Measurements from ENCODE around the gene DEPP1. TPM values are rescaled to one million over a fixed set of nuclear protein-coding genes. Genes with fewer than 3 reads are reported as not detected.

DEPP1 gene
- total and polyA plus RNA-seq, 2 donors (not counting 1 experiment from before 2014, with no cell fraction given) = not detected

GRCh38 chr10:44982114-44982460 is 3.5 kb upstream of the DEPP1 start:
- ChIA-PET POLR2A (no interaction called here), CTCF (interaction anchor here (9.0 kb wide), 1 partner anchor 49 kb away, joined by 93 read pairs; no protein-coding TSS in a partner anchor)
- TF ChIP-seq CTCF (IDR thresholded peaks at IDR 0.05) (no peak), EZH2 (IDR thresholded peaks at IDR 0.05; ENCODE audit: borderline replicate concordance, insufficient read depth, low read depth, low read length, poor library complexity, severe bottlenecking) (no peak)

GRCh38 chr10:44981172-44982113 is 2.8 kb upstream of the DEPP1 start:
- H3K9ac ChIP-seq (ENCODE audit: low read length) = no peak overlapping the region
- POLR2A ChIA-PET = no interaction called here

More at GRCh38 chr10:44982114-44982460, 3.5 kb upstream of the DEPP1 start:
- ATAC-seq (ENCODE audit: low read depth) (no peak), DNase-seq (no peak)
- no peak overlapping the region for H3K27ac ChIP-seq (ENCODE audit: low read length in 2 of 2)
- H3K4me3 ChIP-seq (ENCODE audit: control extremely low read depth in 1 of 5, extremely low read depth in 1 of 5, insufficient read depth in 1 of 5, low read depth in 2 of 5, low read length in 4 of 5) = no peak overlapping the region
- H3K36me3 ChIP-seq (replicated peaks in 1 of 2; ENCODE audit: control extremely low read depth in 1 of 2, control insufficient read depth in 1 of 2, extremely low read depth in 1 of 2, insufficient read depth in 2 of 2, low read length in 1 of 2) = no peaks in the 10 kb centered on the region
- no peaks in the 10 kb centered on the region for H3K27me3 Mint-ChIP-seq
- no peak overlapping the region for H2AFZ ChIP-seq (ENCODE audit: insufficient read depth, low read depth, low read length, poor library complexity, severe bottlenecking)
- no peaks in the 10 kb centered on the region for H3K4me1 Mint-ChIP-seq
- WGBS (ENCODE audit: insufficient coverage) = 57% methylated on average over 9 of the region's 9 CpGs
- no peaks in the 10 kb centered on the region for H3K9me3 Mint-ChIP-seq (ENCODE audit: insufficient read depth)
- no peak overlapping the region for H3K4me2 ChIP-seq (replicated peaks; ENCODE audit: low read depth, low read length, poor library complexity, severe bottlenecking)
- H3K27ac Mint-ChIP-seq = no peak overlapping the region
- peaks cover 0 to 8% of the 10 kb centered on the region in 2 donors for H3K4me1 ChIP-seq (ENCODE audit: control insufficient read depth in 2 of 2, insufficient read depth in 2 of 2, low read length in 2 of 2)
- H4K20me1 ChIP-seq (ENCODE audit: control insufficient read depth, insufficient read depth, low read length, poor library complexity, severe bottlenecking) = no peaks in the 10 kb centered on the region
- no peaks in the 10 kb centered on the region for H3K79me2 ChIP-seq (ENCODE audit: control insufficient read depth, insufficient read depth, low read length)
- intact Hi-C loops (cut with micrococcal nuclease) = no loop called here
- H3K4me3 Mint-ChIP-seq = no peak overlapping the region
- H3K27me3 ChIP-seq (replicated peaks in 1 of 4; ENCODE audit: control extremely low read depth in 1 of 4, control insufficient read depth in 3 of 4, insufficient read depth in 4 of 4, low read length in 3 of 4) = no peaks in the 10 kb centered on the region
- H3K9ac ChIP-seq (ENCODE audit: low read length) = no peak overlapping the region
- H3K9me3 ChIP-seq (ENCODE audit: control extremely low read depth in 1 of 3, control insufficient read depth in 2 of 3, insufficient read depth in 1 of 3, low read length in 2 of 3) = no peaks in the 10 kb centered on the region

More at GRCh38 chr10:44981172-44982113, 2.8 kb upstream of the DEPP1 start:
- no peaks in the 10 kb centered on the region for H3K79me2 ChIP-seq (ENCODE audit: control insufficient read depth, insufficient read depth, low read length)
- H3K27me3 ChIP-seq (replicated peaks in 1 of 4; ENCODE audit: control extremely low read depth in 1 of 4, control insufficient read depth in 3 of 4, insufficient read depth in 4 of 4, low read length in 3 of 4) = peaks cover 0 to 2% (median 0%) of the 10 kb centered on the region in 4 experiments
- no peak for ATAC-seq (ENCODE audit: low read depth)
- H3K27ac ChIP-seq (ENCODE audit: low read length in 2 of 2) = no peak overlapping the region
- H3K4me2 ChIP-seq (replicated peaks; ENCODE audit: low read depth, low read length, poor library complexity, severe bottlenecking) = no peak overlapping the region
- no peak for DNase-seq
- no peak for TF ChIP-seq EZH2 (IDR thresholded peaks at IDR 0.05; ENCODE audit: borderline replicate concordance, insufficient read depth, low read depth, low read length, poor library complexity, severe bottlenecking)
- no peak for TF ChIP-seq CTCF (IDR thresholded peaks at IDR 0.05)
- no peaks in the 10 kb centered on the region for H3K4me1 Mint-ChIP-seq
- CTCF ChIA-PET = interaction anchor here (9.0 kb wide), 1 partner anchor 49 kb away, joined by 93 read pairs; no protein-coding TSS in a partner anchor
- no peak overlapping the region for H3K4me3 Mint-ChIP-seq
- H3K4me3 ChIP-seq (ENCODE audit: control extremely low read depth in 1 of 5, extremely low read depth in 1 of 5, insufficient read depth in 1 of 5, low read depth in 2 of 5, low read length in 4 of 5) = no peak overlapping the region
- intact Hi-C loops (cut with micrococcal nuclease) = no loop called here
- H3K27me3 Mint-ChIP-seq = no peaks in the 10 kb centered on the region
- no peaks in the 10 kb centered on the region for H3K9me3 Mint-ChIP-seq (ENCODE audit: insufficient read depth)
- no peaks in the 10 kb centered on the region for H3K36me3 ChIP-seq (replicated peaks in 1 of 2; ENCODE audit: control extremely low read depth in 1 of 2, control insufficient read depth in 1 of 2, extremely low read depth in 1 of 2, insufficient read depth in 2 of 2, low read length in 1 of 2)
- no peak overlapping the region for H3K27ac Mint-ChIP-seq
- H2AFZ ChIP-seq (ENCODE audit: insufficient read depth, low read depth, low read length, poor library complexity, severe bottlenecking) = no peak overlapping the region
- 95% methylated on average over 9 of the region's 11 CpGs for WGBS (ENCODE audit: insufficient coverage)
- no peaks in the 10 kb centered on the region for H3K9me3 ChIP-seq (ENCODE audit: control extremely low read depth in 1 of 3, control insufficient read depth in 2 of 3, insufficient read depth in 1 of 3, low read length in 2 of 3)
- H3K4me1 ChIP-seq (ENCODE audit: control insufficient read depth in 2 of 2, insufficient read depth in 2 of 2, low read length in 2 of 2) = peaks cover 0 to 8% of the 10 kb centered on the region in 2 donors
- no peaks in the 10 kb centered on the region for H4K20me1 ChIP-seq (ENCODE audit: control insufficient read depth, insufficient read depth, low read length, poor library complexity, severe bottlenecking)
